Thyroid gland (tissue), 4 donors: ENCODE results near the gene TUBAL3.

Source experiments
- CTCF ChIP-seq, 6 experiments: fragments of 200-600 bp in 3 of 6; fragments of 450-650 bp in 3 of 6; sonication (generic) in 3 of 6; IDR thresholded peaks; one replicate each; pipeline ENCODE4 v1.5.1; 2016 to 2019; ENCODE audit warnings: antibody characterized with exemption in 6 of 6, mild to moderate bottlenecking in 2 of 6, inconsistent platforms in 1 of 6, moderate library complexity in 1 of 6
- POLR2A ChIP-seq, 2 donors: fragments of 450-650 bp; IDR thresholded peaks; one replicate each; pipeline ENCODE4 v1.6.1; 2017; ENCODE audit warnings: antibody characterized with exemption in 2 of 2, mild to moderate bottlenecking in 2 of 2, moderate library complexity in 1 of 2

- TF ChIP-seq CTCF (IDR thresholded peaks at IDR 0.05), result no peak
- TF ChIP-seq POLR2A (IDR thresholded peaks at IDR 0.05), result no peak
Observed at GRCh38 chr10:5390607-5391205, 13.9 kb downstream of the TUBAL3 start.
